CD4-positive, alpha-beta T cell (primary cell): ENCODE measurements around the gene CAAP1. TPM values are rescaled to one million over a fixed set of nuclear protein-coding genes. Genes with fewer than 3 reads are reported as not detected.

Experiments used
- ATAC-seq: fragments of 200-7000 bp; cut with Tn5 transposase; one replicate; pipeline ENCODE4 v1.10.0; 2022; ENCODE audit warnings: mild to moderate bottlenecking; ENCODE audit not compliant: poor library complexity
- CTCF ChIA-PET: fragments of 350-600 bp; sonication (Branson Sonifier 250); formaldehyde crosslinking; loops from one replicate; lab custom pipeline; 2021; ENCODE audit warnings: antibody characterized with exemption, inconsistent platforms; lab: Charles Lee
- POLR2A ChIA-PET: fragments of 350-600 bp; sonication (Branson Sonifier 250); formaldehyde crosslinking; loops from one replicate; lab custom pipeline; 2021; ENCODE audit warnings: antibody characterized with exemption, inconsistent platforms; lab: Charles Lee
- DNase-seq, 14 experiments: peaks; one replicate each; pipeline ENCODE4 v3.0.0-alpha.2; 2013 to 2020; ENCODE audit warnings: mixed read lengths in 2 of 14
- H3K27ac ChIP-seq, 2 donors: one replicate each; pipeline versions ENCODE4 v1.5.1 to v1.7.0; 2013; ENCODE audit warnings: low read length in 2 of 2, low read depth in 1 of 2, mild to moderate bottlenecking in 1 of 2
- H3K27me3 ChIP-seq, 2 experiments: 1 replicate in 1 of 2; 2 replicates in 1 of 2; pipeline versions ENCODE4 v1.6.1 to v1.7.0; 2013; ENCODE audit warnings: low read length in 2 of 2, control low read depth in 1 of 2, mild to moderate bottlenecking in 1 of 2, moderate library complexity in 1 of 2; ENCODE audit not compliant: insufficient read depth in 2 of 2, control insufficient read depth in 1 of 2
- H3K36me3 ChIP-seq: one replicate; pipeline ENCODE4 v1.6.1; 2013; ENCODE audit warnings: low read length, control low read depth; ENCODE audit not compliant: insufficient read depth
- H3K4me1 ChIP-seq: one replicate; pipeline ENCODE4 v1.6.1; 2013; ENCODE audit warnings: low read length, control low read depth; ENCODE audit not compliant: insufficient read depth
- H3K4me3 ChIP-seq: one replicate; pipeline ENCODE4 v1.5.1; 2013; ENCODE audit warnings: mild to moderate bottlenecking, low read length, moderate library complexity
- H3K9me3 ChIP-seq, 2 experiments: 1 replicate in 1 of 2; 2 replicates in 1 of 2; pipeline versions ENCODE4 v1.6.1 to v1.7.0; 2013; ENCODE audit warnings: low read length in 2 of 2, mild to moderate bottlenecking in 2 of 2, control low read depth in 1 of 2, moderate library complexity in 1 of 2; ENCODE audit not compliant: control insufficient read depth in 1 of 2, insufficient read depth in 1 of 2
- H3K27ac Mint-ChIP-seq: one replicate; pipeline ENCODE4 v1.8.0; 2020; ENCODE audit warnings: mixed read lengths
- H3K27me3 Mint-ChIP-seq: one replicate; pipeline ENCODE4 v1.8.0; 2021; ENCODE audit warnings: mixed read lengths
- H3K36me3 Mint-ChIP-seq: one replicate; pipeline ENCODE4 v1.8.0; 2021; ENCODE audit warnings: low read depth, mixed read lengths
- H3K4me1 Mint-ChIP-seq: one replicate; pipeline ENCODE4 v1.8.0; 2021; ENCODE audit warnings: low read depth, mixed read lengths
- H3K4me3 Mint-ChIP-seq: one replicate; pipeline ENCODE4 v1.8.0; 2020; ENCODE audit warnings: mild to moderate bottlenecking, mixed read lengths
- H3K9me3 Mint-ChIP-seq: one replicate; pipeline ENCODE4 v1.8.0; 2020; ENCODE audit warnings: mixed read lengths
- intact Hi-C, 2 experiments: fragments of 100-400 bp; cut with DNase I in 1 of 2; cut with micrococcal nuclease in 1 of 2; formaldehyde crosslinking; loops; one replicate each; pipeline versions ENCODE4 v1.15.1 to v1.9.0; 2023 to 2025; cut with DNase I, micrococcal nuclease
- total RNA-seq, 174 experiments: library from RNA in 2 of 174; stranded (reverse) in 2 of 174; gene quantifications; one replicate each; pipeline ENCODE4 v1.2.3 and lab custom pipeline; 2021 to 2026
- TF ChIP-seq, protein P1 (sequence below): fragments of 200-600 bp; IDR thresholded peaks from one replicate; pipeline ENCODE4 v1.8.0; 2022; ENCODE audit warnings: antibody characterized with exemption, mild to moderate bottlenecking

Gene CAAP1
- total RNA-seq, 2 experiments from 2014 or later, result 11.4 to 12.8 TPM

DNA sequence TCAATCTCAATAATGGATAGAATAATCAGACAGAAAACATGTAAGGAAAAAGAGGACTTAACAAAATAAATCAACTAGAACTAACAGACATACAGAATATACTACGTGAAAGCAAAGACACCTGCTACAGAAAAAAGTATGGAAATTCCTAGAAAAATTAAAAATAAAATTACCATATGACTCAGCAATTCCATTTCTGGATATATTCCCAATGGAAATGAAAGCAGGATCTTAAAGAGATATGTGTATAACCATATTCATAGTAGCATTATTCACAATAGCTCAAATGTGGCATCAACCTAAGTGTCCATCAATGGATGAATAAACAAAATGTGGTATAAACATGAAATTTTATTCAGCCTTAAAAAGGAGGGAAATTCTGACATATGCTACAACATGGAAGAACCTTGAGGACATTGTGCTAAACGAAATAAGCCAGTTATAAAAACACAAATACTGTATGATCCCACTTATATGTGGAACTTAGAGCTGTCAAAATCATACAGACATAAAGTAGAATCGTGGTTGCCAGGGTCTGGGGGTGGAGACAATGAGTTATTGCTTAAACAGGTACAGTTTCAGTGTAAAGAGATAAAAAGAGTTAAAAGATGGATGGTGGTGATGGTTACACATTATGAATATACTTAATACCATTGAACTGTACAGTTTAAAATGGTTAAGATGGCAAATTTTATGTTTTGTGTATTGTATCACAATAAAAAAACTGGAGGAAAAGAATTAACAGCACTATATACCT is 47.5 kb upstream of the CAAP1 start:
- ChIA-PET POLR2A (no interaction called here), CTCF (no interaction called here)
- peaks cover 7% of the 10 kb centered on the region for H3K36me3 ChIP-seq
- H3K27me3 ChIP-seq, result no peaks in the 10 kb centered on the region
- H3K9me3 Mint-ChIP-seq, result peaks cover 3% of the 10 kb centered on the region
- intact Hi-C loops, result no loop called here
- H3K27ac ChIP-seq, result no peak overlapping the region
- peaks cover 19% of the 10 kb centered on the region for H3K4me1 ChIP-seq
- H3K27me3 Mint-ChIP-seq, result no peaks in the 10 kb centered on the region
- ATAC-seq (no peak), DNase-seq (no peak)
- peak overlapping the region; percentile 49 for H3K4me3 Mint-ChIP-seq
- peak overlapping the region; percentile 13 for H3K27ac Mint-ChIP-seq
- H3K4me3 ChIP-seq, result no peak overlapping the region
- H3K9me3 ChIP-seq, result peaks cover 0 to 8% of the 10 kb centered on the region in 2 experiments
- peaks cover 73% of the 10 kb centered on the region for H3K4me1 Mint-ChIP-seq
- TF ChIP-seq, protein P1, sequence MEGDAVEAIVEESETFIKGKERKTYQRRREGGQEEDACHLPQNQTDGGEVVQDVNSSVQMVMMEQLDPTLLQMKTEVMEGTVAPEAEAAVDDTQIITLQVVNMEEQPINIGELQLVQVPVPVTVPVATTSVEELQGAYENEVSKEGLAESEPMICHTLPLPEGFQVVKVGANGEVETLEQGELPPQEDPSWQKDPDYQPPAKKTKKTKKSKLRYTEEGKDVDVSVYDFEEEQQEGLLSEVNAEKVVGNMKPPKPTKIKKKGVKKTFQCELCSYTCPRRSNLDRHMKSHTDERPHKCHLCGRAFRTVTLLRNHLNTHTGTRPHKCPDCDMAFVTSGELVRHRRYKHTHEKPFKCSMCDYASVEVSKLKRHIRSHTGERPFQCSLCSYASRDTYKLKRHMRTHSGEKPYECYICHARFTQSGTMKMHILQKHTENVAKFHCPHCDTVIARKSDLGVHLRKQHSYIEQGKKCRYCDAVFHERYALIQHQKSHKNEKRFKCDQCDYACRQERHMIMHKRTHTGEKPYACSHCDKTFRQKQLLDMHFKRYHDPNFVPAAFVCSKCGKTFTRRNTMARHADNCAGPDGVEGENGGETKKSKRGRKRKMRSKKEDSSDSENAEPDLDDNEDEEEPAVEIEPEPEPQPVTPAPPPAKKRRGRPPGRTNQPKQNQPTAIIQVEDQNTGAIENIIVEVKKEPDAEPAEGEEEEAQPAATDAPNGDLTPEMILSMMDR, result no peak
- H3K36me3 Mint-ChIP-seq, result peaks cover 34% of the 10 kb centered on the region

DNA sequence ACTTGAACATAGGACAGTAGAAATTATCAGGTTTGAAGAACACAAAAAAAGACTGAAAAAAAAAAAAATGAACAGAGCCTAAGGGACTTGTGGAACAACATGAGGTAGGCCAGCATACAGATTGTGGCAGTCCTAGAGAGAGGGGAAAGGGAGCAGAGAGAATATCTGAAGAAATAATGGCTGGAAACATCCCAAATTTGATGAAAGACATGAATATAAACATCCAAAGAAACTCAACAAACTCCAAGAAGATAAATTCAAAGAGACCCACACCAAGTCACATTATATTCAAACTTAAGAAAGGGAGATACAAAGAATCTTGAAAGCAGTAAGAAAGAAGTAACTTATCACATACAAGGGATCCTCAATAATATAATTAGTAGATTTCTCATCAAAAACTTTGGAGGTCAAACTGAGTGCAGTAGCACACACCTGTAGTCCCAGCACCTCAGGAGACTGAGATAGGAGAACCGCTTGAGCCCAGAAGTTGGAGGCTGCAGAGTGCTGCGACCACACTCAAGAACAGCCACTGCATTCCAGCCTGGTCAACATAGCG is 45.3 kb upstream of the CAAP1 start:
- H3K36me3 Mint-ChIP-seq, result peaks cover 42% of the 10 kb centered on the region
- peaks cover 58% of the 10 kb centered on the region for H3K4me1 Mint-ChIP-seq
- H3K27ac ChIP-seq, result no peak overlapping the region
- intact Hi-C loops, result no loop called here
- POLR2A ChIA-PET, result interaction anchor here (1.3 kb wide), 1 partner anchor 10 kb away, joined by 4 read pairs; the partner anchor contains the start of gene PLAA
- DNase-seq, result no peak
- CTCF ChIA-PET, result no interaction called here
- H3K4me1 ChIP-seq, result peaks cover 9% of the 10 kb centered on the region
- no peaks in the 10 kb centered on the region for H3K27me3 Mint-ChIP-seq
- no peak overlapping the region for H3K27ac Mint-ChIP-seq
- H3K9me3 ChIP-seq, result peaks cover 0 to 8% of the 10 kb centered on the region in 2 experiments
- no peak overlapping the region for H3K4me3 Mint-ChIP-seq
- TF ChIP-seq, protein P1, result no peak
- H3K36me3 ChIP-seq, result peaks cover 12% of the 10 kb centered on the region
- peaks cover 3% of the 10 kb centered on the region for H3K9me3 Mint-ChIP-seq
- ATAC-seq, result no peak
- H3K27me3 ChIP-seq, result no peaks in the 10 kb centered on the region
- H3K4me3 ChIP-seq, result no peak overlapping the region

DNA sequence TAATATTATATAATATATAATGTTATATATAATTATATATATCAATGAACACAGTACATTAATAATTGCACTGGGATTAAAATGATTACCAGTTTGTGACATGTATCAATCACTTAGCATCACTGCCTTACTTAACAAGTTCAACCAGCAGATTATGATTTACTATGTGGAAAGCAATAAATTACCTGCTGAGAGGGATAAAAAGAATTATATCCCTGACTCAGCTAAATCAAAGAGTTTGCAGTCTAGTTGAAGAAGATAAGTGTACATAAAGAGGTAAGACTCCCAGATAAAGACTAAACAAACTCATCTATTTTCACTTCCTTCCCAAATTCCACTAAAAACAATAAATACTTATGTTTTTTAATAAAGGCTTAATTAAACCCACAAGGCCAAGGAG is 43.2 kb upstream of the CAAP1 start:
- no peaks in the 10 kb centered on the region for H3K27me3 Mint-ChIP-seq
- peaks cover 0 to 8% of the 10 kb centered on the region in 2 experiments for H3K9me3 ChIP-seq
- no peak for ATAC-seq
- CTCF ChIA-PET, result no interaction called here
- peaks cover 58% of the 10 kb centered on the region for H3K36me3 Mint-ChIP-seq
- peaks cover 9% of the 10 kb centered on the region for H3K4me1 ChIP-seq
- intact Hi-C loops, result no loop called here
- peaks cover 3% of the 10 kb centered on the region for H3K9me3 Mint-ChIP-seq
- H3K27me3 ChIP-seq, result no peaks in the 10 kb centered on the region
- H3K36me3 ChIP-seq, result peaks cover 21% of the 10 kb centered on the region
- POLR2A ChIA-PET, result no interaction called here
- H3K27ac ChIP-seq, result no peak overlapping the region
- no peak overlapping the region for H3K27ac Mint-ChIP-seq
- H3K4me1 Mint-ChIP-seq, result peaks cover 46% of the 10 kb centered on the region
- TF ChIP-seq, protein P1, result no peak
- DNase-seq, result no peak
- no peak overlapping the region for H3K4me3 ChIP-seq
- H3K4me3 Mint-ChIP-seq, result no peak overlapping the region
